Measurements from ENCODE around the gene GPC2.
A peak's percentile ranks its signal among the peaks of the same experiment; 100 is the strongest.

Gene GPC2

DNA sequence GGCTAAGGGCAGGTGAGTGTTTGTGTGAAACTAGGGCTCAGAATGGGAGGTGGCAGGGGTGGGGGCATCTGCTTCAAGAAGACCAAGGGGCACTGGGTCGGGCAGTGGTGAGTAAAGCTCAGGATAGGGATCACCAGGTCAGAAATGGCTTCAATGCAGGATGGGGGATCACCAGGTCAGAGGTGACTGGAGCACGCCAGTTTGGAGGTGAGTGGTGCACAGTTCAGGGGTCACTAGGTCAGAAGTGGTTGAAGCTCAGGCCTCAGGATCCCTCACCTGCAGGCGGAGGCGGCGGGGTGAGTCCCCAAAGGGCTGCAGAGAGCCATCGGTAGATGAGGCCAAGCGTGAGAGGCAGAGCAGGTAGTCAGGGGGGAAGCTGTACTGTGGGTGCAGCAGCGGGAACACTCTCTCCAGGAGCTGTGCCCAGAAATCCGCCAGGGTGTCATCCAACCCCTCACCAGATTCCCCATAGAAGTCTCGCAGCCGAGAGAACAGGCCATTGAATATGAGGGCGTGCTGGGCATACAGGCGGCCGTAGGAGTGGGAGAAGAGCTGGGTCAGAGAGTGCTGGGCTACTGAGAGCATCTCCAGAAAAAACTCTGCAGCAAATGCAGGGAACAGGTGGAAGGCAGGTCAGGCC, 1.8 kb downstream of the GPC2 start:
- TF ChIP-seq, protein P1, sequence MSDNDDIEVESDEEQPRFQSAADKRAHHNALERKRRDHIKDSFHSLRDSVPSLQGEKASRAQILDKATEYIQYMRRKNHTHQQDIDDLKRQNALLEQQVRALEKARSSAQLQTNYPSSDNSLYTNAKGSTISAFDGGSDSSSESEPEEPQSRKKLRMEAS (IDR thresholded peaks at IDR 0.05; ENCODE audit: low read depth, low read length) = no peak
- TF ChIP-seq POLR2A (IDR thresholded peaks at IDR 0.05; ENCODE audit: extremely low read depth, insufficient read length) = no peak
- TF ChIP-seq MYC (IDR thresholded peaks at IDR 0.05; ENCODE audit: low read depth, low read length) = no peak
- TF ChIP-seq, protein P2, sequence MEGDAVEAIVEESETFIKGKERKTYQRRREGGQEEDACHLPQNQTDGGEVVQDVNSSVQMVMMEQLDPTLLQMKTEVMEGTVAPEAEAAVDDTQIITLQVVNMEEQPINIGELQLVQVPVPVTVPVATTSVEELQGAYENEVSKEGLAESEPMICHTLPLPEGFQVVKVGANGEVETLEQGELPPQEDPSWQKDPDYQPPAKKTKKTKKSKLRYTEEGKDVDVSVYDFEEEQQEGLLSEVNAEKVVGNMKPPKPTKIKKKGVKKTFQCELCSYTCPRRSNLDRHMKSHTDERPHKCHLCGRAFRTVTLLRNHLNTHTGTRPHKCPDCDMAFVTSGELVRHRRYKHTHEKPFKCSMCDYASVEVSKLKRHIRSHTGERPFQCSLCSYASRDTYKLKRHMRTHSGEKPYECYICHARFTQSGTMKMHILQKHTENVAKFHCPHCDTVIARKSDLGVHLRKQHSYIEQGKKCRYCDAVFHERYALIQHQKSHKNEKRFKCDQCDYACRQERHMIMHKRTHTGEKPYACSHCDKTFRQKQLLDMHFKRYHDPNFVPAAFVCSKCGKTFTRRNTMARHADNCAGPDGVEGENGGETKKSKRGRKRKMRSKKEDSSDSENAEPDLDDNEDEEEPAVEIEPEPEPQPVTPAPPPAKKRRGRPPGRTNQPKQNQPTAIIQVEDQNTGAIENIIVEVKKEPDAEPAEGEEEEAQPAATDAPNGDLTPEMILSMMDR (IDR thresholded peaks at IDR 0.05; ENCODE audit: low read depth, low read length) = no peak
- H3K4me3 ChIP-seq (ENCODE audit: low read depth, low read length) = no peak overlapping the region
- DNase-seq (ENCODE audit: low read depth) = no peak

DNA sequence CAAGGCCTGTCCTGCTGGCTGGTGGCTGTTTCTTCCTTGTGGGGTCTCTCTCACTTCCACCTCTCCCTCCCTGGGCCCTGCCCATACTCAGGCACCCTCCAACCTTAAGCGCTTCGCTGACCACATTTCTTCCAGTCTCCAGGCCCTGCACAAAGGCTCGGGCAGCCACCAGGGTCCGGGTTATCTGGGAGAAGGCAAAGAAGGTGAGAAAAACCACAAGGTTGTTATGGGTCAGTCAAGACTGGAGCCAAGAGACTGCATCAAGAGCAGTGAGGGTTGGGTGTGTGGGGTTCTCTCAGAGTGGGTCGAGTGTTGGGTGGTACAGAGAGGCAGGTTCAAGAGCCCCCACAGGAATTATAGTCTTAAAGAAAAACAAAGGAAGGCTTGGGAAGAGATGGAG, 2.6 kb downstream of the GPC2 start:
- H3K4me3 ChIP-seq (ENCODE audit: low read depth, low read length) = no peak overlapping the region
- TF ChIP-seq POLR2A (IDR thresholded peaks at IDR 0.05; ENCODE audit: extremely low read depth, insufficient read length) (no peak), MYC (IDR thresholded peaks at IDR 0.05; ENCODE audit: low read depth, low read length) (no peak)
- TF ChIP-seq, protein P1 (IDR thresholded peaks at IDR 0.05; ENCODE audit: low read depth, low read length) = no peak
- TF ChIP-seq, protein P2 (IDR thresholded peaks at IDR 0.05; ENCODE audit: low read depth, low read length) = no peak
- DNase-seq (ENCODE audit: low read depth) = no peak

DNA sequence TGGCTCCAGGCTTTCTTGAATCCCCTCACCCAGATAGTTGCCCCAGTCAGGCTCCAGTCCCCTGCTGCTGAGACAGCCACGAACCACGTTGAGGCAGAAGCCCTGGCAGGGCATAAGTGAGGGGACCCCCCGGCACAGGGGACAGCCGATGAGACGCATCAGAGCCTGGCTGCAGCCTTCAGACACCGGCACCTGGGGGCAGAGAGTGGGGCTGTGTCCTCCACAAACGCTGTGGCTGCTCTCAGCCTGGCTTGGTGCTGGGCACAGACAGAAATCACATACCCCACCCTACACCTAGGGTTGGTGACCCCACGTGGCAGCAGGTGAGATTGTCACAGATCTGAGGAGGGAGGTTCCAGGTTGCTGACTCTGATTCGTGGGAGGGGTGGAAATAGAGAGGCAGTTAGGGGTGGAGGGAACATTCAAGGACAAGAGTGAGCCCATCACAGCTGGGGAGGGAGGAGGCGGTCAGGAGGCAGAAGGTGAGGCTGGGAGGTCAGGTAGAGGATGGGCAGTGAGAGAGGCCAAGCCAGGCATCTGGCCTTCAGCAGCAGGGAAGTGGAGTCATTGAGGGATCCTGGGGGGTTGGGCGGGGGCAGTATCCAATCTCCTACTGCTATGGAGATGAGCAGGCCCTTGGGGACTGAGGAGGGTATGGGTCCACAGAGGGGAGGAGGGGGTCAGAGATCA, 3.2 kb downstream of the GPC2 start:
- TF ChIP-seq, protein P1 (IDR thresholded peaks at IDR 0.05; ENCODE audit: low read depth, low read length) = no peak
- TF ChIP-seq, protein P2 (IDR thresholded peaks at IDR 0.05; ENCODE audit: low read depth, low read length) = no peak
- TF ChIP-seq POLR2A (IDR thresholded peaks at IDR 0.05; ENCODE audit: extremely low read depth, insufficient read length) (no peak), MYC (IDR thresholded peaks at IDR 0.05; ENCODE audit: low read depth, low read length) (no peak)
- H3K4me3 ChIP-seq (ENCODE audit: low read depth, low read length) = no peak overlapping the region
- no peak for DNase-seq (ENCODE audit: low read depth)

DNA sequence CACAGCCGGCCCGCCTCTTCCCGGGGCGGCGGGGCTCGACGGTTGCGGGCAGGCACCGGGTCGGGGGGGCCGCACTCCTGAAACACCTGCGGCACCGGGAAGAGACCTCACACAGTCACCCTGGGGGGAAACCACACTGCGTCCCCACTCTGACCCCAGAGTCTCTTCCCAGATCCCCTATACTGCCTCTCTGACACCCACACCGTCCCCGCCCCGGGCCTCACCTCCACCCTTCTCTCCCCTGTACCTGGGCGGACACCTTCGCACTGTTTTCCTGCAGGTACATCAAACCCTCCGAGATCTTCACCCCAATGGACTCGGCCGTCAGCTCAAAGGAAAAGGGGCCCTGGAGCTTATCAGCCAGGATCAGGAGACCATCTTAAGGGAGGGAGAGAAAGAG, 5.3 kb downstream of the GPC2 start:
- H3K4me3 ChIP-seq (ENCODE audit: low read depth, low read length) = no peak overlapping the region
- no peak for TF ChIP-seq POLR2A (IDR thresholded peaks at IDR 0.05; ENCODE audit: extremely low read depth, insufficient read length)
- TF ChIP-seq, protein P2 (IDR thresholded peaks at IDR 0.05; ENCODE audit: low read depth, low read length) = no peak
- TF ChIP-seq MYC (IDR thresholded peaks at IDR 0.05; ENCODE audit: low read depth, low read length) = no peak
- TF ChIP-seq, protein P1 (IDR thresholded peaks at IDR 0.05; ENCODE audit: low read depth, low read length) = no peak
- DNase-seq (ENCODE audit: low read depth) = no peak

DNA sequence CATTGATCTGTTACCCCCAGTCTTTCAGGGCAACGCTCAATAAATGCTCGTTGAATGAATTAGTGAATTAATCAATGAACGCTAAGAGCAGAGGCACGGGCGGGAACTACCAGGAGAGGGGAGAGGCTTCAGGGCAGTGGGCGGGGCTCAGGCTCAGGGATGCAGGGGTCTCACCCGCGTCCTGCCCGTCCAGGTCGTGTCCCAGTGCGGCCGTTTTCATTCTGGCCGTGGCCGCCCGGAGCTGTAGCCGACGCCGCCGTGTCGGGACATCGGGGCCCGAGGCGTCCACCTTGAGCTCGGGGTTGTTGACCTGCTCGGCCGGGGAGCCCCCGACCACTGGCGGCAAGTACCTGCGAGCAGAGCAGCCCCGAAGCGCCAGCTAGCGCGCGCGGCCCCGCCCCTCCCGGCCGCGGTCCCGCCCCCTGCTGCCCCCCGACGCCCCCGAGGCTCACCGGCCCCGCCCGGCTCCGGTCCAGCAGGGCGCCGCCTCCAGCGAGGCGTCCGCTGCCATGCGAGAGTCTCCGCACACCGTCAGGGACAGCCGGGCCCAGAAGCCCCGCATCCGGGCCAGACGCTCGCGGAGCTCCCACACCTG, 6.0 kb downstream of the GPC2 start:
- DNase-seq (ENCODE audit: low read depth) = peak; percentile 13
- TF ChIP-seq POLR2A (IDR thresholded peaks at IDR 0.05; ENCODE audit: extremely low read depth, insufficient read length) = no peak
- TF ChIP-seq, protein P1 (IDR thresholded peaks at IDR 0.05; ENCODE audit: low read depth, low read length) = no peak
- TF ChIP-seq, protein P2 (IDR thresholded peaks at IDR 0.05; ENCODE audit: low read depth, low read length) = no peak
- no peak for TF ChIP-seq MYC (IDR thresholded peaks at IDR 0.05; ENCODE audit: low read depth, low read length)
- no peak overlapping the region for H3K4me3 ChIP-seq (ENCODE audit: low read depth, low read length)
